Mesodermal cell (in vitro differentiated cells): Measurements from ENCODE around the gene ARPC2.

Source experiments
- H3K27ac ChIP-seq: 2 replicates; pipeline ENCODE4 v1.7.0; 2013; ENCODE audit warnings: mild to moderate bottlenecking, low read depth, low read length, moderate library complexity; ENCODE audit not compliant: severe bottlenecking
- H3K36me3 ChIP-seq: 2 replicates; pipeline ENCODE4 v1.7.1; 2013; ENCODE audit warnings: mild to moderate bottlenecking, low read length, moderate library complexity; ENCODE audit not compliant: control insufficient read depth, insufficient read depth
- H3K4me1 ChIP-seq: one replicate; pipeline ENCODE4 v1.7.1; 2013; ENCODE audit warnings: mild to moderate bottlenecking, low read length; ENCODE audit not compliant: insufficient read depth, control insufficient read depth, poor library complexity, severe bottlenecking
- H3K4me3 ChIP-seq: 2 replicates; pipeline ENCODE4 v1.7.0; 2013; ENCODE audit warnings: low read length, control low read depth, mild to moderate bottlenecking; ENCODE audit not compliant: insufficient read depth, poor library complexity, severe bottlenecking; ENCODE audit errors: extremely low read depth
- H3K9me3 ChIP-seq: 2 replicates; pipeline ENCODE4 v1.7.1; 2013; ENCODE audit warnings: mild to moderate bottlenecking, low read length, moderate library complexity; ENCODE audit not compliant: control insufficient read depth
- WGBS, 2 experiments: methylation state at CpG; one replicate each; pipeline ENCODE4 v1.1.5; 2013; ENCODE audit warnings: missing lambda C conversion rate in 2 of 2; ENCODE audit not compliant: insufficient coverage in 2 of 2; 5-methylcytosine and 5-hydroxymethylcytosine counted together

ARPC2 gene

DNA sequence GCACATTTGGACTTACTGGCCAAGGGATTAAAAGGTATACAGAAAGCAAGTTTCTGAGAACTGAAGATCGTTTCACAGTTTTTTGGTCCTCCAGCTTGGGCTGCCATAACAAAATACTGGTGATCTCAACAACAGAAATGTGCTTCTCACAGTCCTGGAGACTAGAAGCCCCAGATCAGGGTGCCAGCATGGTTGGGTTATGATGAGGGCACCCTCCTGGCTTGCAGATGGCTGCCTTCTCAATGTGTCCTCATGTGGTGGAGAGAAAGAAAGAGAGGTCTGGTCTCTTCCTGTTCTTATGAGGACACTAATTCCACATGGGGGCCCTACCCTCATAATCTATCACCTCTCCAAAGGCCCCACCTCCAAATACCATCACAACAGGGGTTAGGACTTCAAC lies 30.1 kb upstream of the ARPC2 start:
- H3K27ac ChIP-seq, result no peak overlapping the region
- no peaks in the 10 kb centered on the region for H3K9me3 ChIP-seq
- no peak overlapping the region for H3K4me3 ChIP-seq
- H3K36me3 ChIP-seq, result no peaks in the 10 kb centered on the region
- 88 to 100% methylated on average over 1 of the region's 1 CpG for WGBS, 2 experiments
- H3K4me1 ChIP-seq, result no peaks in the 10 kb centered on the region

DNA sequence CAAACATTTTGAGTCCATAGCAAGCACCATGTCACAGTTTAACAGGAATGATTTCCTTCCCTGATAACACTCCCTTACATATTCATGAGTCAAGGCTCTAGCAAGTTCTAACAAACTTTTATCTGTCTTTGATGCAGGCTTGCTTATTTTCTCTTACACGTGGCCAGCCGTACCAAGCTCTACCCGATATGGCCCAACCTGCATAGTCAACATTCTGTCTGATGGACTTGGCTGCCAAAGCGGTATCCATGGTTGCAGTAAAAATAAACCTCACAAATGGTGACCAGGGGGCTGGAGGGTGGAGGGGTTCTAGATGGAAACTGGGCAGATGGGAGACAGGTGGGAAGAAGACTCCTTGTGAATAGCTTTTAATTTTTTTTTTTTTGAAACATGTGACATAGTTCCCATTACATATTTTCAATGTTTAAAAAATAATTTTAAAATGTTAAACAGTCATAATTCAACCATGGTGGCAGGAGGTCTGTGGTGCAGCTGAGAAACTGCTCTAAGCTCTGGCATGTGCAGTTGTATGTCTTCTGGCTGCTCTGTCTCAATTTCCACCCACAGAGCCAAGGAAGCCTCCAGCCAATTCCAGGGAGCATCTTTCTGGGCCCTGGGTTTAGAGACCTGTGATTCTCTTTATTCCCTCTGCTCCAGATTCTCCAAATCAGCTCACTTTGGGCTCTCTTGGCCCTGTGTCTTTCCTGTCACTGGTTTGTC lies 29.5 kb upstream of the ARPC2 start:
- WGBS, 2 experiments, result 91 to 100% methylated on average over 4 of the region's 4 CpGs
- no peak overlapping the region for H3K27ac ChIP-seq
- no peak overlapping the region for H3K4me3 ChIP-seq
- no peaks in the 10 kb centered on the region for H3K9me3 ChIP-seq
- no peaks in the 10 kb centered on the region for H3K36me3 ChIP-seq
- H3K4me1 ChIP-seq, result no peaks in the 10 kb centered on the region

- no peaks in the 10 kb centered on the region for H3K4me1 ChIP-seq
- no peak overlapping the region for H3K4me3 ChIP-seq
- WGBS, 2 experiments, result 70 to 100% methylated on average over 2 of the region's 2 CpGs
- no peaks in the 10 kb centered on the region for H3K9me3 ChIP-seq
- no peaks in the 10 kb centered on the region for H3K36me3 ChIP-seq
- H3K27ac ChIP-seq, result no peak overlapping the region
These were observed 28.5 kb upstream of the ARPC2 start for GRCh38 chr2:218188528-218188927.

GRCh38 chr2:218192902-218193430 lies 24.0 kb upstream of the ARPC2 start:
- no peaks in the 10 kb centered on the region for H3K4me1 ChIP-seq
- 80 to 83% methylated on average over 1 of the region's 3 CpGs for WGBS, 2 experiments
- H3K27ac ChIP-seq, result no peak overlapping the region
- no peaks in the 10 kb centered on the region for H3K9me3 ChIP-seq
- H3K4me3 ChIP-seq, result no peak overlapping the region
- no peaks in the 10 kb centered on the region for H3K36me3 ChIP-seq

DNA sequence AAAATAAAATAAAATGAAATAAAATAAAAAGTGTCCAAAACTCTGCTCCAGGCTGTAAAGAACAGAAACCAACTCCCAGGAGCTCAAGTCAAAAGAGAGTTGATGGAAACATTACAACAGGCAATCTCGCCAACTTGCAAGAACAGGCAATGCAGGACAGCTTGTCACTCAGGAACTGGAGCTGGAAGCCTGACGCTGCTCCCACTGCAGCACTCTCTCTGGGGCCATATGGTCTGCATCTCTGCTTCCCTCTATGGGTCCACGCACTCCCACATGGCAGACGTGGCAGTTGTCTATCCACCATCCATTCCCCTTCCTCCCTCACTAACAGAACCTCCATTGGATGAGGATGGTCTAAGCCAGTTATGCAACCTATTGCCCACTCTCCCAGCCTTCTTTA lies 23.3 kb upstream of the ARPC2 start:
- WGBS, 2 experiments, result 89 to 92% methylated on average over 4 of the region's 4 CpGs
- Histone ChIP-seq H3K4me1 (no peaks in the 10 kb centered on the region), H3K9me3 (no peaks in the 10 kb centered on the region), H3K4me3 (no peak overlapping the region), H3K27ac (no peak overlapping the region), H3K36me3 (no peaks in the 10 kb centered on the region)

- WGBS, 2 experiments, result no CpG with 5 or more reads among the region's 3 CpGs
- H3K27ac ChIP-seq, result no peak overlapping the region
- no peak overlapping the region for H3K4me3 ChIP-seq
- H3K4me1 ChIP-seq, result no peaks in the 10 kb centered on the region
- no peaks in the 10 kb centered on the region for H3K36me3 ChIP-seq
- H3K9me3 ChIP-seq, result no peaks in the 10 kb centered on the region
These were observed 22.1 kb upstream of the ARPC2 start for GRCh38 chr2:218194880-218195279.

DNA sequence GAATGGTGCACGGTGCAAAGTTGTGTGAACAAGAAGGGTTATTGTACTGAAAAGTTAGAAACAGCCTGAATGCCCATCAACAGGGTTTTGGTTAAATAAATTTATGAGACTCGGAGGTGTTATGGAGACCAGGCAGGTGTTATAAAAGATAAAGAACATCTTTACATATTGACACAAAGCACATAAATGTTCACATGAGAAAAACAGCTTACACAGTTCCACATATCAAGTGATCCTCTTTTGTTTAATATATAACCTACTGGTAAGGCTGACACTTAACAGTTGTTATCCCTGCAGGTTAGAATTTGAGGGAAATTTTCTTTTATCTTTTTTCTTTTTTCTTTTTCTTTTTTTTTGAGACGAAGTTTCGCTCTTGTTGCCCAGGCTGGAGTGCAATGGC lies 20.0 kb upstream of the ARPC2 start:
- Histone ChIP-seq H3K36me3 (no peaks in the 10 kb centered on the region), H3K27ac (no peak overlapping the region), H3K4me1 (no peaks in the 10 kb centered on the region), H3K4me3 (no peak overlapping the region), H3K9me3 (no peaks in the 10 kb centered on the region)
- WGBS, 2 experiments, result 83% methylated on average over 1 to 3 of the region's 4 CpGs

DNA sequence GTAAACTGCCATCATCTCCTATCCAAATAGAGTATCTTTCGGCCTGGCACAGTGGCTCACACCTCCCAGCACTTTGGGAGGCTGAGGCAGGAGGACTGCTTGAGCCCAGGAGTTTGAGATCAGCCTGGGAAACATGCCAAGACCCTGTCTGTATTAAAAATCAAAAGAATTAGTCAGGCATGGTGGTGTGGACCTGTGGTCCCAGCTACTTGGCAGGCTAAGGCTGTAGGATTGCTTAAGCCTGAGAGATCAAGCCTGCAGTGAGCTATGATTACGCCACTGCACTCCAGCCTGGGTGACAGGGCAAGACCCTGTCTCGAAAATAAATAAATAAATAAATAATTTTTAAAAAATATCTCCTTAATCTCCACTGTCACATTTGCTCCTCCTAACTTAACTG lies 14.7 kb upstream of the ARPC2 start:
- WGBS, 2 experiments, result 80% methylated on average over 1 of the region's 3 CpGs; no CpG with 5 or more reads in 1 of the 2 experiments
- Histone ChIP-seq H3K9me3 (no peaks in the 10 kb centered on the region), H3K36me3 (no peaks in the 10 kb centered on the region), H3K4me3 (no peak overlapping the region), H3K27ac (no peak overlapping the region), H3K4me1 (no peaks in the 10 kb centered on the region)

GRCh38 chr2:218209078-218209477 lies 7.9 kb upstream of the ARPC2 start:
- no peaks in the 10 kb centered on the region for H3K4me1 ChIP-seq
- no peak overlapping the region for H3K4me3 ChIP-seq
- H3K36me3 ChIP-seq, result no peaks in the 10 kb centered on the region
- no peak overlapping the region for H3K27ac ChIP-seq
- H3K9me3 ChIP-seq, result no peaks in the 10 kb centered on the region
- 97% methylated on average over 3 of the region's 3 CpGs for WGBS, 2 experiments

- Histone ChIP-seq H3K4me3 (no peak overlapping the region), H3K27ac (no peak overlapping the region), H3K9me3 (no peaks in the 10 kb centered on the region), H3K4me1 (no peaks in the 10 kb centered on the region), H3K36me3 (no peaks in the 10 kb centered on the region)
- WGBS, 2 experiments, result 100% methylated on average over 1 of the region's 1 CpG; no CpG with 5 or more reads in 1 of the 2 experiments
These were observed 2.9 kb upstream of the ARPC2 start for GRCh38 chr2:218214116-218214515.

DNA sequence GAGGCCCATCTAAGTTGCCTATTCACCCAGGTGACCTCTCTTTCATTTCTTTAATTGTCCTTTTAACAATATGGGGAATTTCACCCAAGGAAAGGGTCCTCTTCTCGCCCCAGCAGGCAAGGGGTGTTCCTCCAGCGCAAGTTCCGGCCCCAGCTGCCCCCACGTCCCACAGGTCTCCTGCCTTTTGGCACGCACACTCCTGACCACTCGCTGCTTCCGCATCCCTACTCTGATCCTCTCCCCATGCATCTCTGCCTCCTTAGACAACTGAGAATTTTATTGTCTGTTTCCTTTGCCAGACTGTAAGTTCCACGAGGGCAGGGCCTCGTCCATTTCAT lies 684 bp upstream of the ARPC2 start:
- Histone ChIP-seq H3K4me1 (peaks cover 9% of the 10 kb centered on the region), H3K36me3 (peaks cover 19% of the 10 kb centered on the region), H3K4me3 (peak overlapping the region; percentile 100), H3K9me3 (no peaks in the 10 kb centered on the region), H3K27ac (peak overlapping the region; percentile 84)
- 85 to 94% methylated on average over 7 of the region's 9 CpGs for WGBS, 2 experiments
